SK-N-SH (cell line): ENCODE data around the gene RRP1B. TPM values are rescaled to one million over a fixed set of nuclear protein-coding genes. Genes with fewer than 3 reads are reported as not detected.

Experiments
- CTCF ChIA-PET: fragments of 300-600, 350-600 bp; formaldehyde crosslinking; extraction: SDS; loops from one replicate; lab custom pipeline; 2021; lab: Yijun Ruan, JAX
- POLR2A ChIA-PET: fragments of 350-600 bp; sonication (Branson Sonifier 250); formaldehyde crosslinking; extraction: SDS; loops from one replicate; lab custom pipeline; 2020; ENCODE audit warnings: antibody characterized with exemption, inconsistent platforms; lab: Yijun Ruan, JAX
- DNase-seq: peaks from one replicate; pipeline ENCODE4 v3.0.0; 2012
- H2AFZ ChIP-seq: fragments of 200-600 bp; sonication (generic); 2 replicates; pipeline ENCODE4 v1.8.1; 2016; ENCODE audit warnings: antibody characterized with exemption, mild to moderate bottlenecking, low read depth
- H3F3A ChIP-seq: fragments of 200-600 bp; sonication (generic); replicated peaks from 2 replicates; pipeline ENCODE3; 2016; ENCODE audit warnings: antibody characterized with exemption, mild to moderate bottlenecking; ENCODE audit not compliant: insufficient read depth
- H3K27ac ChIP-seq, 2 experiments: fragments of 200-500 bp in 1 of 2; fragments of 200-600 bp in 1 of 2; sonication (Bioruptor generic) in 1 of 2; sonication (generic), shearing (Covaris generic) in 1 of 2; 2 replicates each; pipeline versions ENCODE4 v1.5.1 to v1.6.1; 2014 to 2016; ENCODE audit warnings: low read depth in 2 of 2, inconsistent platforms in 1 of 2, low read length in 1 of 2, mild to moderate bottlenecking in 1 of 2, mixed read lengths in 1 of 2
- H3K27me3 ChIP-seq: fragments of 200-600 bp; sonication (generic), shearing (Covaris generic); 2 replicates; pipeline ENCODE4 v1.6.1; 2016; ENCODE audit warnings: mixed run types; ENCODE audit not compliant: insufficient read depth
- H3K36me3 ChIP-seq, 2 experiments: fragments of 200-500 bp in 1 of 2; fragments of 200-600 bp in 1 of 2; sonication (Bioruptor generic) in 1 of 2; sonication (generic) in 1 of 2; replicated peaks in 1 of 2; 2 replicates each; pipeline versions ENCODE3 to v1.5.1; 2014 to 2016; ENCODE audit warnings: low read length in 1 of 2, mild to moderate bottlenecking in 1 of 2; ENCODE audit not compliant: insufficient read depth in 2 of 2, control insufficient read depth in 1 of 2
- H3K4me1 ChIP-seq, 2 experiments: fragments of 200-500 bp in 1 of 2; fragments of 200-600 bp in 1 of 2; sonication (Bioruptor generic) in 1 of 2; sonication (generic), shearing (Covaris generic) in 1 of 2; 2 replicates each; pipeline versions ENCODE4 v1.5.1 to v1.6.1; 2014 to 2016; ENCODE audit warnings: low read depth in 1 of 2, low read length in 1 of 2, mixed run types in 1 of 2; ENCODE audit not compliant: insufficient read depth in 2 of 2, control insufficient read depth in 1 of 2
- H3K4me2 ChIP-seq: fragments of 200-600 bp; sonication (generic), shearing (Covaris generic); 2 replicates; pipeline ENCODE4 v1.6.1; 2017; ENCODE audit warnings: mixed run types
- H3K4me3 ChIP-seq, 2 experiments: fragments of 200-500 bp in 1 of 2; fragments of 200-600 bp in 1 of 2; sonication (Bioruptor generic) in 1 of 2; sonication (generic), shearing (Covaris generic) in 1 of 2; 2 replicates each; pipeline versions ENCODE4 v1.5.1 to v1.8.1; 2014 to 2016; ENCODE audit warnings: low read depth in 2 of 2, inconsistent platforms in 1 of 2, low read length in 1 of 2, mild to moderate bottlenecking in 1 of 2, mixed read lengths in 1 of 2, moderate library complexity in 1 of 2
- H3K79me2 ChIP-seq: fragments of 200-600 bp; sonication (generic); 2 replicates; pipeline ENCODE4 v1.8.1; 2017; ENCODE audit warnings: mild to moderate bottlenecking; ENCODE audit not compliant: insufficient read depth
- H3K9ac ChIP-seq: fragments of 200-600 bp; sonication (generic); 2 replicates; pipeline ENCODE4 v1.6.1; 2017; ENCODE audit warnings: mixed run types
- H3K9me2 ChIP-seq: fragments of 200-600 bp; sonication (generic); 2 replicates; pipeline ENCODE4 v1.6.1; 2017; ENCODE audit warnings: mixed run types
- H3K9me3 ChIP-seq: fragments of 200-600 bp; sonication (generic); 2 replicates; pipeline ENCODE4 v1.6.1; 2017; ENCODE audit warnings: mixed run types, mild to moderate bottlenecking, moderate library complexity
- H4K20me1 ChIP-seq: fragments of 200-600 bp; sonication (generic); 2 replicates; pipeline ENCODE4 v1.6.1; 2017; ENCODE audit warnings: mild to moderate bottlenecking, mixed run types; ENCODE audit not compliant: insufficient read depth
- ELF1 ChIP-seq: IDR thresholded peaks from 2 replicates; pipeline ENCODE4 v1.4.0; 2012
- EZH2phosphoT487 ChIP-seq: fragments of 200-600 bp; sonication (generic); IDR thresholded peaks from 2 replicates; pipeline ENCODE4 v1.6.1; 2017; ENCODE audit warnings: low read depth, mixed run types, mild to moderate bottlenecking, antibody characterized with exemption, moderate library complexity, borderline replicate concordance
- FOSL2 ChIP-seq: IDR thresholded peaks from 2 replicates; pipeline ENCODE4 v1.4.0; 2012; ENCODE audit warnings: low read depth, mild to moderate bottlenecking, moderate library complexity, borderline replicate concordance
- FOXJ3 ChIP-seq: sonication (generic); formaldehyde crosslinking; IDR thresholded peaks from 2 replicates; pipeline ENCODE4 v1.5.1; 2020; ENCODE audit warnings: mild to moderate bottlenecking, missing genetic modification reagents
- JUND ChIP-seq: IDR thresholded peaks from 2 replicates; pipeline ENCODE4 v1.4.0; 2012
- MEF2A ChIP-seq: IDR thresholded peaks from 2 replicates; pipeline ENCODE4 v1.4.0; 2012; ENCODE audit warnings: low read depth, borderline replicate concordance
- MXI1 ChIP-seq: IDR thresholded peaks from 2 replicates; pipeline ENCODE4 v1.6.1; 2012; ENCODE audit warnings: mild to moderate bottlenecking, low read depth, low read length, improper control_type of control experiment
- RFX5 ChIP-seq: IDR thresholded peaks from 2 replicates; pipeline ENCODE4 v1.6.1; 2012; ENCODE audit warnings: mild to moderate bottlenecking, improper control_type of control experiment, low read length
- YY1 ChIP-seq: IDR thresholded peaks from 2 replicates; pipeline ENCODE4 v1.4.0; 2012; ENCODE audit warnings: low read depth, mild to moderate bottlenecking
- WGBS: methylation state at CpG from one replicate; pipeline ENCODE4 v1.1.6; 2017; ENCODE audit warnings: low lambda C conversion rate; 5-methylcytosine and 5-hydroxymethylcytosine counted together
- polyA plus RNA-seq, 3 experiments: library from polyadenylated mRNA; depleted of rRNA; stranded (reverse); fragments of >200 nt; gene quantifications; 2 replicates each; pipeline ENCODE4 v1.2.3, GENCODE V29; 2012
- TF ChIP-seq, protein P1 (sequence below): IDR thresholded peaks from 2 replicates; pipeline ENCODE4 v1.6.1; 2012; ENCODE audit warnings: mild to moderate bottlenecking, low read depth, low read length, moderate library complexity
- TF ChIP-seq, protein P2 (sequence below): fragments of 150-350 bp; IDR thresholded peaks from 2 replicates; pipeline ENCODE4 v1.6.1; 2017; ENCODE audit warnings: antibody characterized with exemption, low read length, low read depth, borderline replicate concordance
- TF ChIP-seq, protein P3 (sequence below): IDR thresholded peaks from 2 replicates; pipeline ENCODE4 v1.4.0; 2012; ENCODE audit warnings: low read depth, borderline replicate concordance

Gene RRP1B
- polyA plus RNA-seq, 1 of the 3 experiments (the other 2 are of a cell fraction) = 10.4 TPM

DNA sequence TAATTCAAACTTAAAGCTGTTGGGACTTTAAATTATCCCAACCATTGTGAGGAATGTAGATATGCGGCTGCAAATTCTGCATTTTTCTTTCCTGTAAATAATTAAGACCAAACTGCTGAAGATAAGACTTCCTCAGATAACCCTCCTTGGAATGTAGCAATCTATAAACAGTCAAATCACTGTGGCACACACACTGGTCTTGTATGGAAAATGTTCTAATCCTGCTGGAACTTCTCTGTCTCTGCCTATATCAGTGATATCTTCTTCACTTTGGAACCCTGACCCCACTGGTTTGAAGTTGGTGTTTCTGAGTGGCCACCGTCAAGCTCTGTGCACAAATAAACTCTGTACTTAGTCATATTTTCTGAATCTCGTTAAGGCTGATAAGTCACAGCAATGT, 33.0 kb upstream of the RRP1B start:
- H3K4me3 ChIP-seq = no peak overlapping the region
- H2AFZ ChIP-seq = no peak overlapping the region
- H3K9me3 ChIP-seq = no peaks in the 10 kb centered on the region
- H3K79me2 ChIP-seq = no peaks in the 10 kb centered on the region
- H3K36me3 ChIP-seq = no peaks in the 10 kb centered on the region
- DNase-seq = no peak
- H3F3A ChIP-seq = no peaks in the 10 kb centered on the region
- H3K4me2 ChIP-seq = no peak overlapping the region
- WGBS = 69% methylated on average over 3 of the region's 3 CpGs
- no peak for TF ChIP-seq MXI1
- TF ChIP-seq ELF1 = no peak
- TF ChIP-seq, all 33 proteins: peak for 0
- CTCF ChIA-PET = interaction anchor here (1.1 kb wide), 1 partner anchor 19 kb away, joined by 3 read pairs; no protein-coding TSS in a partner anchor
- Histone ChIP-seq H3K9me2 (no peaks in the 10 kb centered on the region), H3K27ac (no peak overlapping the region), H3K9ac (no peak overlapping the region), H3K4me1 (peaks cover 0 to 6% of the 10 kb centered on the region in 2 experiments; a peak in 1 of 4 replicates), H4K20me1 (no peaks in the 10 kb centered on the region), H3K27me3 (no peaks in the 10 kb centered on the region)
- POLR2A ChIA-PET = no interaction called here

DNA sequence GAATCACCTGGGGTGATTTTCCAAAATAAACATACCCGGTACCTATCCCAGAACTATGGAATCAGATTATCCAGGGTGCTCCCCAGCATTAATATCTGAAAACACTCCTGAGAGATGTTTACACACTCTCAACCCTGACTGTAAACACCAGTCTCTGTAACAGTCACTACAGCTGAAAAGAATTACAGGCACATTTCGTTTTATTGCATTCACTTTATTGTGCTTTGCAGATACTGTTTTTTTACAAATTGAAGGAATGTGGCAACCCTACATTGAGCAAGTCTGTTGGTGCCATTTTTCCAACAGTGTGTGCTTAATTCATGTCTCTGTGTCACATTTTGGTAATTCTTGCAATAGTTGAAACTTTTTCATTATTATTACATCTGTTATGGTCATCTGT, 31.8 kb upstream of the RRP1B start:
- Histone ChIP-seq H3K36me3 (no peaks in the 10 kb centered on the region), H3K27ac (no peak overlapping the region), H3F3A (no peaks in the 10 kb centered on the region), H3K9me3 (no peaks in the 10 kb centered on the region), H3K79me2 (no peaks in the 10 kb centered on the region), H3K4me2 (no peak overlapping the region), H3K4me1 (peaks cover 0 to 6% of the 10 kb centered on the region in 2 experiments; a peak in 1 of 4 replicates), H2AFZ (no peak overlapping the region), H3K9me2 (no peaks in the 10 kb centered on the region), H3K9ac (no peak overlapping the region), H3K27me3 (no peaks in the 10 kb centered on the region), H4K20me1 (no peaks in the 10 kb centered on the region), H3K4me3 (no peak overlapping the region)
- ChIA-PET POLR2A (no interaction called here), CTCF (interaction anchor here (1.3 to 1.4 kb wide), 2 partner anchors 16 to 19 kb away, joined by 3 read pairs; no protein-coding TSS in a partner anchor)
- no peak for TF ChIP-seq RFX5
- TF ChIP-seq FOXJ3 (CRISPR knock-in tag) = no peak
- no peak for TF ChIP-seq MEF2A
- no peak for TF ChIP-seq YY1
- no peak for TF ChIP-seq JUND
- no peak for TF ChIP-seq MXI1
- no peak for TF ChIP-seq EZH2phosphoT487
- WGBS = 53% methylated on average over 2 of the region's 2 CpGs
- DNase-seq = no peak

DNA sequence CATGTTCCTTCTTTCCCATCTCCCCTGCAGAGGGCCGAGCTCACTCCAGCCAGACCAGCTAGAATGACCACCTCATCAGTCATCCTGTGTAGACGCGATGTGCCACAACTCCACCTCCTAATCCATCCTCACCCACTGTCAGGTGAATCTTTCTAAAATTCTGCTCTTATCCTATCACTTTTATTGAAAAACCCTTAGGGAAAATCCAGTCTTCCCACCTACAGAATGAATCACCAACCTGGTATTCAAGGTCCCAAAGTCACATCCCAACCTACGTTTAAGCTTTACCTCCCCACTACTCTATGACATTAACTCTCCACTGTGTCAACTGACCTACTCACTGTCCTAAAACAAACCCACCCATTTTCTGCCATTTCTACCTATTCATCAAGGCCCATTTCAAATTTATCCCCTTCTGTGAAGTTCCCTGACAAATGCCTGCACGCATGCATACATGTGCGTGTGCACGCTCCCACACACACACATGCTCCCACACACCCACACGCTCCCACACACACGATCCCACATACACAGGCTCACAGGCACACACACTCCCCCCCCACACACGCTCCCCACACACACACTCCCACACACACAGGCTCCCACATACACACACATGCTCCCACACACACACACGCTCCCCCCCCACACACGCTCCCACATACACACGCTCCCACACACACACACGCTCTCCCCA, 27.8 kb upstream of the RRP1B start:
- no peak for DNase-seq
- H4K20me1 ChIP-seq = no peaks in the 10 kb centered on the region
- H3K36me3 ChIP-seq = no peaks in the 10 kb centered on the region
- H3F3A ChIP-seq = no peaks in the 10 kb centered on the region
- H3K9me2 ChIP-seq = no peaks in the 10 kb centered on the region
- no peak overlapping the region for H3K27ac ChIP-seq
- no peaks in the 10 kb centered on the region for H3K9me3 ChIP-seq
- ChIA-PET CTCF (no interaction called here), POLR2A (no interaction called here)
- TF ChIP-seq FOXJ3 (CRISPR knock-in tag) (no peak), FOSL2 (no peak)
- TF ChIP-seq, protein P1, sequence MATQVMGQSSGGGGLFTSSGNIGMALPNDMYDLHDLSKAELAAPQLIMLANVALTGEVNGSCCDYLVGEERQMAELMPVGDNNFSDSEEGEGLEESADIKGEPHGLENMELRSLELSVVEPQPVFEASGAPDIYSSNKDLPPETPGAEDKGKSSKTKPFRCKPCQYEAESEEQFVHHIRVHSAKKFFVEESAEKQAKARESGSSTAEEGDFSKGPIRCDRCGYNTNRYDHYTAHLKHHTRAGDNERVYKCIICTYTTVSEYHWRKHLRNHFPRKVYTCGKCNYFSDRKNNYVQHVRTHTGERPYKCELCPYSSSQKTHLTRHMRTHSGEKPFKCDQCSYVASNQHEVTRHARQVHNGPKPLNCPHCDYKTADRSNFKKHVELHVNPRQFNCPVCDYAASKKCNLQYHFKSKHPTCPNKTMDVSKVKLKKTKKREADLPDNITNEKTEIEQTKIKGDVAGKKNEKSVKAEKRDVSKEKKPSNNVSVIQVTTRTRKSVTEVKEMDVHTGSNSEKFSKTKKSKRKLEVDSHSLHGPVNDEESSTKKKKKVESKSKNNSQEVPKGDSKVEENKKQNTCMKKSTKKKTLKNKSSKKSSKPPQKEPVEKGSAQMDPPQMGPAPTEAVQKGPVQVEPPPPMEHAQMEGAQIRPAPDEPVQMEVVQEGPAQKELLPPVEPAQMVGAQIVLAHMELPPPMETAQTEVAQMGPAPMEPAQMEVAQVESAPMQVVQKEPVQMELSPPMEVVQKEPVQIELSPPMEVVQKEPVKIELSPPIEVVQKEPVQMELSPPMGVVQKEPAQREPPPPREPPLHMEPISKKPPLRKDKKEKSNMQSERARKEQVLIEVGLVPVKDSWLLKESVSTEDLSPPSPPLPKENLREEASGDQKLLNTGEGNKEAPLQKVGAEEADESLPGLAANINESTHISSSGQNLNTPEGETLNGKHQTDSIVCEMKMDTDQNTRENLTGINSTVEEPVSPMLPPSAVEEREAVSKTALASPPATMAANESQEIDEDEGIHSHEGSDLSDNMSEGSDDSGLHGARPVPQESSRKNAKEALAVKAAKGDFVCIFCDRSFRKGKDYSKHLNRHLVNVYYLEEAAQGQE = no peak
- TF ChIP-seq, protein P2, sequence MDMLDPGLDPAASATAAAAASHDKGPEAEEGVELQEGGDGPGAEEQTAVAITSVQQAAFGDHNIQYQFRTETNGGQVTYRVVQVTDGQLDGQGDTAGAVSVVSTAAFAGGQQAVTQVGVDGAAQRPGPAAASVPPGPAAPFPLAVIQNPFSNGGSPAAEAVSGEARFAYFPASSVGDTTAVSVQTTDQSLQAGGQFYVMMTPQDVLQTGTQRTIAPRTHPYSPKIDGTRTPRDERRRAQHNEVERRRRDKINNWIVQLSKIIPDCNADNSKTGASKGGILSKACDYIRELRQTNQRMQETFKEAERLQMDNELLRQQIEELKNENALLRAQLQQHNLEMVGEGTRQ = no peak
- TF ChIP-seq, protein P3, sequence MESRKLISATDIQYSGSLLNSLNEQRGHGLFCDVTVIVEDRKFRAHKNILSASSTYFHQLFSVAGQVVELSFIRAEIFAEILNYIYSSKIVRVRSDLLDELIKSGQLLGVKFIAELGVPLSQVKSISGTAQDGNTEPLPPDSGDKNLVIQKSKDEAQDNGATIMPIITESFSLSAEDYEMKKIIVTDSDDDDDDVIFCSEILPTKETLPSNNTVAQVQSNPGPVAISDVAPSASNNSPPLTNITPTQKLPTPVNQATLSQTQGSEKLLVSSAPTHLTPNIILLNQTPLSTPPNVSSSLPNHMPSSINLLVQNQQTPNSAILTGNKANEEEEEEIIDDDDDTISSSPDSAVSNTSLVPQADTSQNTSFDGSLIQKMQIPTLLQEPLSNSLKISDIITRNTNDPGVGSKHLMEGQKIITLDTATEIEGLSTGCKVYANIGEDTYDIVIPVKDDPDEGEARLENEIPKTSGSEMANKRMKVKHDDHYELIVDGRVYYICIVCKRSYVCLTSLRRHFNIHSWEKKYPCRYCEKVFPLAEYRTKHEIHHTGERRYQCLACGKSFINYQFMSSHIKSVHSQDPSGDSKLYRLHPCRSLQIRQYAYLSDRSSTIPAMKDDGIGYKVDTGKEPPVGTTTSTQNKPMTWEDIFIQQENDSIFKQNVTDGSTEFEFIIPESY = no peak
- no peaks in the 10 kb centered on the region for H3K4me1 ChIP-seq
- 91% methylated on average over 14 of the region's 14 CpGs for WGBS
- H3K4me3 ChIP-seq = no peak overlapping the region
- no peaks in the 10 kb centered on the region for H3K79me2 ChIP-seq
- no peak overlapping the region for H3K9ac ChIP-seq
- no peak overlapping the region for H3K4me2 ChIP-seq
- H2AFZ ChIP-seq = no peak overlapping the region
- no peaks in the 10 kb centered on the region for H3K27me3 ChIP-seq
